IMR-90 (cell line): ENCODE measurements around the gene NPAS2.

Source experiments
- CTCF ChIP-seq: conservative IDR thresholded peaks from 2 replicates; pipeline ENCODE4 v1.5.1; 2012; ENCODE audit warnings: mild to moderate bottlenecking, low read depth, low read length, improper control_type of control experiment
- MAFK ChIP-seq: IDR thresholded peaks from 2 replicates; pipeline ENCODE4 v1.6.1; 2012; ENCODE audit warnings: low read depth, low read length, improper control_type of control experiment
- MXI1 ChIP-seq: IDR thresholded peaks from 2 replicates; pipeline ENCODE4 v1.6.1; 2012; ENCODE audit warnings: low read depth, mild to moderate bottlenecking, low read length, moderate library complexity, borderline replicate concordance
- POLR2A ChIP-seq: IDR thresholded peaks from 2 replicates; pipeline ENCODE4 v1.6.1; 2012; ENCODE audit warnings: mild to moderate bottlenecking, low read depth, low read length
- RAD21 ChIP-seq: IDR thresholded peaks from 2 replicates; pipeline ENCODE4 v1.6.1; 2012; ENCODE audit warnings: low read length, improper control_type of control experiment
- SMC3 ChIP-seq: fragments of 150-350 bp; IDR thresholded peaks from 2 replicates; pipeline ENCODE4 v1.6.1; 2016; ENCODE audit warnings: low read depth, mild to moderate bottlenecking, antibody characterized with exemption, low read length, moderate library complexity

GRCh38 chr2:100785626-100786296 is 34.2 kb upstream of the NPAS2 start:
- TF ChIP-seq POLR2A = no peak
- no peak for TF ChIP-seq CTCF
- no peak for TF ChIP-seq RAD21
- no peak for TF ChIP-seq MXI1
- no peak for TF ChIP-seq SMC3
- TF ChIP-seq MAFK = no peak
